ENCODE data around the gene ERC2.

- TF ChIP-seq CTCF (IDR thresholded peaks at IDR 0.05; ENCODE audit: control extremely low read depth in 1 of 3, insufficient read depth in 1 of 3, low read depth in 1 of 3, low read length in 3 of 3) (no peak), HDAC2 (IDR thresholded peaks at IDR 0.05; ENCODE audit: borderline replicate concordance in 1 of 2, low read depth in 2 of 2, low read length in 2 of 2) (no peak), JUN (IDR thresholded peaks at IDR 0.05; ENCODE audit: low read depth, low read length) (no peak), E2F6 (IDR thresholded peaks at IDR 0.05) (no peak)
Measured at GRCh38 chr3:55827786-55828185, 640.5 kb downstream of the ERC2 start.

All from H1 (cell line).